Esophagus muscularis mucosa (tissue), 4 donors: ENCODE measurements around the gene NEK7. TPM values are rescaled to one million over a fixed set of nuclear protein-coding genes. Genes with fewer than 3 reads are reported as not detected.

Source experiments
- DNase-seq: peaks from one replicate; pipeline ENCODE4 v3.0.0-alpha.2; 2017; ENCODE audit errors: extremely low spot score
- H3K27ac ChIP-seq, 4 donors: fragments of 200-600 bp; sonication (generic); replicated peaks in 1 of 4; 1 replicate in 3 of 4; 2 replicates in 1 of 4; pipeline ENCODE4 v1.5.1; 2016 to 2019; ENCODE audit warnings: mild to moderate bottlenecking in 1 of 4
- H3K27me3 ChIP-seq, 4 donors: fragments of 200-600 bp; sonication (generic); one replicate each; pipeline versions ENCODE4 v1.5.1 to v1.6.0; 2016 to 2019
- H3K36me3 ChIP-seq, 4 donors: fragments of 200-600 bp; sonication (generic); one replicate each; pipeline ENCODE4 v1.5.1; 2016 to 2019
- H3K4me1 ChIP-seq, 4 donors: fragments of 200-600 bp; sonication (generic); one replicate each; pipeline ENCODE4 v1.5.1; 2016 to 2019
- H3K4me3 ChIP-seq, 4 donors: fragments of 200-600 bp; sonication (generic); 1 replicate in 2 of 4; 2 replicates in 2 of 4; pipeline ENCODE4 v1.5.1; 2016 to 2019; ENCODE audit warnings: mild to moderate bottlenecking in 4 of 4, moderate library complexity in 1 of 4
- H3K9me3 ChIP-seq, 4 donors: fragments of 200-600 bp; sonication (generic); 1 replicate in 3 of 4; 2 replicates in 1 of 4; pipeline ENCODE4 v1.5.1; 2016 to 2019
- CTCF ChIP-seq, 3 experiments: fragments of 200-600 bp in 2 of 3; fragments of 450-650 bp in 1 of 3; sonication (generic) in 2 of 3; IDR thresholded peaks; one replicate each; pipeline ENCODE4 v1.5.1; 2017 to 2019; ENCODE audit warnings: antibody characterized with exemption in 3 of 3, mild to moderate bottlenecking in 2 of 3, moderate library complexity in 1 of 3
- EP300 ChIP-seq: sonication (generic); formaldehyde crosslinking; IDR thresholded peaks from one replicate; pipeline ENCODE4 v1.6.1; 2017; ENCODE audit warnings: antibody characterized with exemption
- POLR2A ChIP-seq: fragments of 450-650 bp; IDR thresholded peaks from one replicate; pipeline ENCODE4 v1.6.1; 2017; ENCODE audit warnings: antibody characterized with exemption, moderate library complexity, mild to moderate bottlenecking, low read depth
- POLR2AphosphoS5 ChIP-seq, 2 donors: sonication (generic); formaldehyde crosslinking; IDR thresholded peaks; one replicate each; pipeline ENCODE4 v1.6.1; 2017; ENCODE audit warnings: antibody characterized with exemption in 2 of 2
- WGBS: methylation state at CpG from one replicate; pipeline ENCODE4 v1.1.5; 2018; 5-methylcytosine and 5-hydroxymethylcytosine counted together
- intact Hi-C: fragments of 100-400 bp; cut with DNase I; formaldehyde crosslinking; loops from one replicate; pipeline ENCODE4 v1.15.1; 2023
- total RNA-seq, 4 donors: library from RNA; depleted of rRNA; stranded (reverse); fragments of >200 nt; gene quantifications; one replicate each; pipeline versions ENCODE4 v1.1.0 to v1.2.1, GENCODE V29; 2016

Gene NEK7
- total RNA-seq, 4 donors from 2014 or later, result 110 to 196 (median 158) TPM

GRCh38 chr1:198206292-198206691 is 49.5 kb downstream of the NEK7 start:
- no peaks in the 10 kb centered on the region for H3K9me3 ChIP-seq
- no peaks in the 10 kb centered on the region for H3K27me3 ChIP-seq
- WGBS, result 76% methylated on average over 3 of the region's 3 CpGs
- DNase-seq, result no peak
- intact Hi-C loops, result no loop called here
- TF ChIP-seq CTCF (IDR thresholded peaks at IDR 0.05), result no peak
- TF ChIP-seq EP300, result no peak
- no peak for TF ChIP-seq POLR2AphosphoS5 (IDR thresholded peaks at IDR 0.05)
- TF ChIP-seq POLR2A, result no peak
- H3K4me1 ChIP-seq, result peaks cover 25 to 40% (median 37%) of the 10 kb centered on the region in 4 donors
- H3K27ac ChIP-seq, result no peak overlapping the region
- H3K4me3 ChIP-seq, result no peak overlapping the region
- H3K36me3 ChIP-seq, result peaks cover 0 to 6% (median 0%) of the 10 kb centered on the region in 4 donors

DNA sequence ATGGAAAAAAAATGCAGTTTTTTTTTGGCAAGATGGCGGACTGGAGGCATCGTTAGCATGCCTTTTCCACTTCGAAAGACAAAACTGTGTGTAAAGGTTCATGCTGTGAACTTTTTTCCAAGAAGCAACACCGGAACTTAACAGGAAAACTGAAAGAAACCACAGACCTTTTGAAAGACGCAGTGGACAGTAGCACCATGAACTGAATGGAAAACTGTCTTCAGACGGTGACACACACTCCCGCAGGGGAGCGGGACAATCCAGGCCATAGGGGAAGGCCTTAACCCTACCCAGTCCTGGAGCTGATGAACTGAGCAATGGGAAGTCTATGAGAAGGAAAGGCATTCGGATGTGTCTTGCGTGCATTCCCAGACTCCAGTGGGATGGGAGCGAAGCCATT is 54.9 kb downstream of the NEK7 start:
- no peak for DNase-seq
- no peak for TF ChIP-seq POLR2AphosphoS5 (IDR thresholded peaks at IDR 0.05)
- TF ChIP-seq CTCF (IDR thresholded peaks at IDR 0.05), result no peak
- TF ChIP-seq POLR2A, result no peak
- no peak for TF ChIP-seq EP300
- H3K4me3 ChIP-seq, result no peak overlapping the region
- H3K36me3 ChIP-seq, result peaks cover 0 to 20% (median 6%) of the 10 kb centered on the region in 4 donors
- H3K4me1 ChIP-seq, result no peaks in the 10 kb centered on the region
- H3K27ac ChIP-seq, result no peak overlapping the region
- H3K9me3 ChIP-seq, result peaks cover 0 to 5% (median 0%) of the 10 kb centered on the region in 4 donors
- intact Hi-C loops, result no loop called here
- no peaks in the 10 kb centered on the region for H3K27me3 ChIP-seq
- WGBS, result 93% methylated on average over 11 of the region's 11 CpGs

DNA sequence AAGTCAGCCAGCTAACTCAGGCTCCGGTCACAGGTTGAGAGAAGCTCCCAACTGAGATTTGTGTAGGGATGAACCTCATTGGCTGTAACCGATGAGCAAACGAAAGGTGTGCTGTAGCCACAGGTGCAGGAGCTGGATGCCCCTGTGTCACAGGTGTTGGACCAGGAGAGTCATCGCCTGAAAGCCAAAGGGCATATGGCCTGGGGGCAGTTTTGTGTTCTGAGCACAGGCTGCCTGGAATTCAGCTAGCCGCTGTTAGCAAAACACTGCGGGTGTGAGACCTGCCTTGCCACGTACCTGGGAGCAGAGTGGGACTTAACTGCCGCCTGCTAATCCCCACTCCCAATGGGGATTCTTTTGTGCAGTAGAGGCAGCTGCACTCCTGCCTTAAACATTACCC is 55.3 kb downstream of the NEK7 start:
- H3K36me3 ChIP-seq, result peaks cover 0 to 20% (median 6%) of the 10 kb centered on the region in 4 donors
- DNase-seq, result no peak
- no peak overlapping the region for H3K4me3 ChIP-seq
- intact Hi-C loops, result no loop called here
- peaks cover 0 to 5% (median 0%) of the 10 kb centered on the region in 4 donors for H3K9me3 ChIP-seq
- no peaks in the 10 kb centered on the region for H3K27me3 ChIP-seq
- 97% methylated on average over 5 of the region's 8 CpGs for WGBS
- H3K4me1 ChIP-seq, result no peaks in the 10 kb centered on the region
- TF ChIP-seq POLR2AphosphoS5 (IDR thresholded peaks at IDR 0.05), result no peak
- no peak for TF ChIP-seq EP300
- no peak for TF ChIP-seq CTCF (IDR thresholded peaks at IDR 0.05)
- no peak for TF ChIP-seq POLR2A
- H3K27ac ChIP-seq, result no peak overlapping the region

DNA sequence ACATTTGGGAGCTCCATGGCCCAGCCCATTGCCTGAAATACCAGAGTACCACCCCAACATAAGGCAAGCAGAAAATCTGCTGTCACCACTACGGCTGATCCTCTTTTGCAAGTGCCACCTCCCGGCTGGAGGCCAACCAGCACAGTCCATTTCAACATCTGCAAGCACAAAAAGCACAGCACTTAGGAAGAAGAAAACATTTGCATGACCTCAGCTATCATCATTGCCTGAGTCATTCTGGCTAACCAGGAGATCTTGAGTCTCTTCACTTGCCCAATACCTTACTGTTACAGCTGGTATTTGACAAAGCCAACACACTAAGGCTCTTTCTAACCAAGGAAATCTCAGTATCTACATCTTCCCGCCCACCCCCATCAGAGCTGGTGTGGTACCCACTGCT is 55.9 kb downstream of the NEK7 start:
- intact Hi-C loops, result no loop called here
- no peak overlapping the region for H3K27ac ChIP-seq
- H3K9me3 ChIP-seq, result peaks cover 0 to 5% (median 0%) of the 10 kb centered on the region in 4 donors
- H3K4me1 ChIP-seq, result no peaks in the 10 kb centered on the region
- DNase-seq, result no peak
- H3K27me3 ChIP-seq, result no peaks in the 10 kb centered on the region
- H3K36me3 ChIP-seq, result peaks cover 0 to 20% (median 6%) of the 10 kb centered on the region in 4 donors
- 100% methylated on average over 1 of the region's 3 CpGs for WGBS
- TF ChIP-seq POLR2A (no peak), POLR2AphosphoS5 (IDR thresholded peaks at IDR 0.05) (no peak), EP300 (no peak), CTCF (IDR thresholded peaks at IDR 0.05) (no peak)
- H3K4me3 ChIP-seq, result no peak overlapping the region

GRCh38 chr1:198214924-198215323 is 58.1 kb downstream of the NEK7 start:
- peaks cover 0 to 5% (median 0%) of the 10 kb centered on the region in 4 donors for H3K9me3 ChIP-seq
- H3K36me3 ChIP-seq, result peaks cover 0 to 16% (median 6%) of the 10 kb centered on the region in 4 donors
- TF ChIP-seq EP300 (no peak), CTCF (IDR thresholded peaks at IDR 0.05) (no peak), POLR2AphosphoS5 (IDR thresholded peaks at IDR 0.05) (no peak), POLR2A (no peak)
- intact Hi-C loops, result no loop called here
- no peak overlapping the region for H3K27ac ChIP-seq
- no peaks in the 10 kb centered on the region for H3K27me3 ChIP-seq
- peaks cover 2 to 7% (median 5%) of the 10 kb centered on the region in 4 donors for H3K4me1 ChIP-seq
- H3K4me3 ChIP-seq, result no peak overlapping the region
- 97% methylated on average over 1 of the region's 1 CpG for WGBS
- no peak for DNase-seq
